Neuronal stem cell (in vitro differentiated cells): ENCODE data around the gene DLG1.

ENCODE experiments used
- DNase-seq: peaks from one replicate; pipeline ENCODE4 v3.0.0-alpha.2; 2013; ENCODE audit warnings: low spot score
- H2AFZ ChIP-seq: one replicate; pipeline ENCODE4 v1.6.1; 2013; ENCODE audit warnings: mild to moderate bottlenecking, low read length, inconsistent platforms
- H2AK5ac ChIP-seq: 2 replicates; pipeline ENCODE4 v1.6.1; 2013; ENCODE audit warnings: low read depth, mild to moderate bottlenecking, inconsistent platforms, low read length, moderate library complexity, mixed read lengths
- H2BK120ac ChIP-seq: 2 replicates; pipeline ENCODE4 v1.6.1; 2013; ENCODE audit warnings: low read depth, mild to moderate bottlenecking, inconsistent platforms, low read length, moderate library complexity, mixed read lengths
- H2BK12ac ChIP-seq: one replicate; pipeline ENCODE4 v1.6.1; 2013; ENCODE audit warnings: low read length, inconsistent platforms
- H2BK15ac ChIP-seq: 2 replicates; pipeline ENCODE4 v1.6.1; 2013; ENCODE audit warnings: mild to moderate bottlenecking, low read length, inconsistent platforms, mixed read lengths
- H2BK5ac ChIP-seq: one replicate; pipeline ENCODE4 v1.6.1; 2013; ENCODE audit warnings: inconsistent platforms, mild to moderate bottlenecking, low read length, moderate library complexity
- H3K14ac ChIP-seq: one replicate; pipeline ENCODE4 v1.6.1; 2013; ENCODE audit warnings: low read length, inconsistent platforms
- H3K18ac ChIP-seq: 2 replicates; pipeline ENCODE4 v1.6.1; 2013; ENCODE audit warnings: low read length, inconsistent platforms
- H3K23ac ChIP-seq: 2 replicates; pipeline ENCODE4 v1.6.1; 2013; ENCODE audit warnings: low read depth, mild to moderate bottlenecking, mixed read lengths, low read length, inconsistent platforms; ENCODE audit not compliant: poor library complexity
- H3K27ac ChIP-seq: replicated peaks from 3 replicates; pipeline ENCODE4 v1.5.1; 2013; ENCODE audit warnings: low read length, inconsistent platforms
- H3K27me3 ChIP-seq, 3 experiments: 2 replicates each; pipeline ENCODE4 v1.6.1; 2013; ENCODE audit warnings: low read length in 3 of 3, mild to moderate bottlenecking in 2 of 3, inconsistent platforms in 1 of 3, low read depth in 1 of 3, mixed read lengths in 1 of 3, moderate library complexity in 1 of 3; ENCODE audit not compliant: control insufficient read depth in 3 of 3, insufficient read depth in 3 of 3
- H3K36me3 ChIP-seq, 2 donors: replicated peaks in 1 of 2; 2 replicates each; pipeline ENCODE4 v1.6.1; 2013; ENCODE audit warnings: low read length in 2 of 2; ENCODE audit not compliant: control insufficient read depth in 2 of 2, insufficient read depth in 2 of 2
- H3K4ac ChIP-seq: 2 replicates; pipeline ENCODE4 v1.6.1; 2013; ENCODE audit warnings: inconsistent platforms, mild to moderate bottlenecking, low read length, moderate library complexity
- H3K4me1 ChIP-seq, 2 donors: 1 replicate in 1 of 2; 2 replicates in 1 of 2; pipeline ENCODE4 v1.6.1; 2013; ENCODE audit warnings: low read length in 2 of 2, low read depth in 1 of 2; ENCODE audit not compliant: control insufficient read depth in 2 of 2, insufficient read depth in 1 of 2
- H3K4me2 ChIP-seq: one replicate; pipeline ENCODE4 v1.6.1; 2013; ENCODE audit warnings: mild to moderate bottlenecking, low read length, inconsistent platforms; ENCODE audit not compliant: insufficient read depth, poor library complexity, severe bottlenecking
- H3K4me3 ChIP-seq, 2 donors: 2 replicates each; pipeline ENCODE4 v1.5.1; 2013; ENCODE audit warnings: low read length in 2 of 2, mild to moderate bottlenecking in 2 of 2, inconsistent platforms in 1 of 2, moderate library complexity in 1 of 2
- H3K79me1 ChIP-seq: one replicate; pipeline ENCODE4 v1.6.1; 2013; ENCODE audit warnings: low read depth, mild to moderate bottlenecking, inconsistent platforms, low read length, moderate library complexity
- H3K9ac ChIP-seq: one replicate; pipeline ENCODE4 v1.6.1; 2013; ENCODE audit warnings: mild to moderate bottlenecking, low read depth, low read length, inconsistent platforms; ENCODE audit not compliant: poor library complexity
- H3K9me3 ChIP-seq, 2 donors: replicated peaks in 1 of 2; 2 replicates each; pipeline versions ENCODE3 to v1.6.1; 2013; ENCODE audit warnings: low read length in 2 of 2, mild to moderate bottlenecking in 2 of 2, inconsistent platforms in 1 of 2, low read depth in 1 of 2, mixed read lengths in 1 of 2, moderate library complexity in 1 of 2; ENCODE audit not compliant: control insufficient read depth in 2 of 2, insufficient read depth in 1 of 2
- H4K8ac ChIP-seq: one replicate; pipeline ENCODE4 v1.6.1; 2013; ENCODE audit warnings: low read depth, mild to moderate bottlenecking, inconsistent platforms, low read length, moderate library complexity
- H4K91ac ChIP-seq: one replicate; pipeline ENCODE4 v1.6.1; 2013; ENCODE audit warnings: low read length, low read depth, mild to moderate bottlenecking, inconsistent platforms; ENCODE audit not compliant: poor library complexity
- WGBS, 2 donors: extraction: QIAGEN DNeasy Blood & Tissue Kit; methylation state at CpG; one replicate each; pipeline ENCODE4 v1.1.7; 2013; ENCODE audit warnings: missing lambda C conversion rate in 2 of 2, mixed read lengths in 1 of 2; ENCODE audit not compliant: insufficient read length in 2 of 2, insufficient replicate concordance in 1 of 2; ENCODE audit errors: extremely low coverage in 2 of 2; 5-methylcytosine and 5-hydroxymethylcytosine counted together

Gene DLG1

GRCh38 chr3:197338586-197338985, 40.2 kb upstream of the DLG1 start:
- H2BK120ac ChIP-seq, result no peak overlapping the region
- no peak overlapping the region for H2AFZ ChIP-seq
- no CpG with 5 or more reads among the region's 6 CpGs for WGBS, 2 donors
- no peak for DNase-seq
- H3K9ac ChIP-seq, result no peak overlapping the region
- H4K91ac ChIP-seq, result no peak overlapping the region
- peaks cover 14 to 19% of the 10 kb centered on the region in 2 donors for H3K4me1 ChIP-seq
- H3K4ac ChIP-seq, result no peak overlapping the region
- H3K4me3 ChIP-seq, result no peak overlapping the region
- H2BK5ac ChIP-seq, result no peak overlapping the region
- no peak overlapping the region for H3K27ac ChIP-seq
- no peaks in the 10 kb centered on the region for H3K79me1 ChIP-seq
- H2AK5ac ChIP-seq, result no peak overlapping the region
- no peak overlapping the region for H3K4me2 ChIP-seq
- no peaks in the 10 kb centered on the region for H3K36me3 ChIP-seq
- no peak overlapping the region for H3K18ac ChIP-seq
- H2BK12ac ChIP-seq, result no peak overlapping the region
- H3K9me3 ChIP-seq, result no peaks in the 10 kb centered on the region
- H3K14ac ChIP-seq, result no peak overlapping the region
- no peak overlapping the region for H4K8ac ChIP-seq
- peaks cover 0 to 4% (median 0%) of the 10 kb centered on the region in 3 experiments for H3K27me3 ChIP-seq
- no peak overlapping the region for H2BK15ac ChIP-seq
- no peak overlapping the region for H3K23ac ChIP-seq

- H3K23ac ChIP-seq, result no peak overlapping the region
- peaks cover 0 to 4% (median 0%) of the 10 kb centered on the region in 3 experiments for H3K27me3 ChIP-seq
- H3K4me3 ChIP-seq, result no peak overlapping the region
- no peak overlapping the region for H2BK15ac ChIP-seq
- H2BK12ac ChIP-seq, result no peak overlapping the region
- no peak overlapping the region for H3K4me2 ChIP-seq
- no peak overlapping the region for H3K27ac ChIP-seq
- DNase-seq, result no peak
- no peak overlapping the region for H3K14ac ChIP-seq
- no peaks in the 10 kb centered on the region for H3K36me3 ChIP-seq
- no peaks in the 10 kb centered on the region for H3K9me3 ChIP-seq
- no peak overlapping the region for H4K8ac ChIP-seq
- no peak overlapping the region for H2AK5ac ChIP-seq
- H4K91ac ChIP-seq, result no peak overlapping the region
- no CpG with 5 or more reads among the region's 4 CpGs for WGBS, 2 donors
- peaks cover 14 to 19% of the 10 kb centered on the region in 2 donors for H3K4me1 ChIP-seq
- no peak overlapping the region for H2AFZ ChIP-seq
- no peak overlapping the region for H3K18ac ChIP-seq
- H3K9ac ChIP-seq, result no peak overlapping the region
- H2BK120ac ChIP-seq, result no peak overlapping the region
- no peak overlapping the region for H3K4ac ChIP-seq
- H2BK5ac ChIP-seq, result no peak overlapping the region
- H3K79me1 ChIP-seq, result no peaks in the 10 kb centered on the region
These were observed 39.2 kb upstream of the DLG1 start for GRCh38 chr3:197337656-197338055.

- no peak overlapping the region for H3K18ac ChIP-seq
- H2BK15ac ChIP-seq, result no peak overlapping the region
- H4K8ac ChIP-seq, result no peak overlapping the region
- H3K9me3 ChIP-seq, result no peaks in the 10 kb centered on the region
- no peaks in the 10 kb centered on the region for H3K79me1 ChIP-seq
- H3K27me3 ChIP-seq, result peaks cover 0 to 4% (median 0%) of the 10 kb centered on the region in 3 experiments
- no peaks in the 10 kb centered on the region for H3K36me3 ChIP-seq
- no peak overlapping the region for H2BK120ac ChIP-seq
- no peak overlapping the region for H3K4ac ChIP-seq
- no peak overlapping the region for H2BK12ac ChIP-seq
- no peak overlapping the region for H2AFZ ChIP-seq
- no peak overlapping the region for H3K4me3 ChIP-seq
- no peak overlapping the region for H3K27ac ChIP-seq
- no peak overlapping the region for H4K91ac ChIP-seq
- no peak overlapping the region for H3K14ac ChIP-seq
- no peak overlapping the region for H3K23ac ChIP-seq
- no peak overlapping the region for H2AK5ac ChIP-seq
- no CpG with 5 or more reads among the region's 5 CpGs for WGBS, 2 donors
- H2BK5ac ChIP-seq, result no peak overlapping the region
- no peak overlapping the region for H3K4me2 ChIP-seq
- no peak for DNase-seq
- H3K9ac ChIP-seq, result no peak overlapping the region
- H3K4me1 ChIP-seq, result peaks cover 14 to 19% of the 10 kb centered on the region in 2 donors
These were observed 38.8 kb upstream of the DLG1 start for GRCh38 chr3:197337214-197337613.

- Histone ChIP-seq H3K9ac (no peak overlapping the region), H3K79me1 (no peaks in the 10 kb centered on the region), H3K27me3 (peaks cover 0 to 4% (median 0%) of the 10 kb centered on the region in 3 experiments), H2AK5ac (no peak overlapping the region), H3K23ac (no peak overlapping the region), H3K4me2 (no peak overlapping the region), H3K27ac (no peak overlapping the region), H2BK12ac (no peak overlapping the region), H2AFZ (no peak overlapping the region), H3K9me3 (no peaks in the 10 kb centered on the region), H3K4me3 (no peak overlapping the region), H4K8ac (no peak overlapping the region), H3K36me3 (no peaks in the 10 kb centered on the region), H3K14ac (no peak overlapping the region), H2BK120ac (no peak overlapping the region), H3K18ac (no peak overlapping the region), H2BK5ac (no peak overlapping the region), H2BK15ac (no peak overlapping the region), H3K4me1 (peaks cover 14 to 19% of the 10 kb centered on the region in 2 donors), H3K4ac (no peak overlapping the region), H4K91ac (no peak overlapping the region)
- no peak for DNase-seq
- WGBS, 2 donors, result no CpG with 5 or more reads among the region's 4 CpGs
These were observed 37.9 kb upstream of the DLG1 start for GRCh38 chr3:197336348-197336747.
